Caco-2 (cell line): ENCODE results near the gene CCDC136. TPM values are rescaled to one million over a fixed set of nuclear protein-coding genes. Genes with fewer than 3 reads are reported as not detected.
A peak's percentile ranks its signal among the peaks of the same experiment; 100 is the strongest.

Experiments used
- Bru-seq: library from RNA; stranded (reverse); fragments of 400-500 nt; gene quantifications from one replicate; lab custom pipeline; 2021; lab: Mats Ljungman, UMichigan
- BruChase-seq, 2 experiments: library from RNA; stranded (reverse); fragments of 400-500 nt; gene quantifications; one replicate each; lab custom pipeline; 2021; lab: Mats Ljungman, UMichigan
- BruUV-seq: library from RNA; stranded (reverse); fragments of 400-500 nt; replicated peaks from 2 replicates; lab custom pipeline; 2021; lab: Mats Ljungman, UMichigan
- CTCF ChIA-PET: fragments of 300-600 bp; sonication (Branson Sonifier 250); formaldehyde crosslinking; loops from one replicate; lab custom pipeline; 2022; ENCODE audit warnings: antibody characterized with exemption; lab: Charles Lee
- POLR2A ChIA-PET: fragments of 300-600 bp; sonication (Branson Sonifier 250); formaldehyde crosslinking; loops from one replicate; lab custom pipeline; 2022; ENCODE audit warnings: antibody characterized with exemption; lab: Charles Lee
- DNase-seq, 2 experiments: peaks; one replicate each; pipeline versions ENCODE4 v3.0.0 to v3.0.0-alpha.2; 2020 to 2022
- H3K27me3 ChIP-seq: replicated peaks from 2 replicates; pipeline ENCODE4 v1.6.0; 2011; ENCODE audit warnings: low read length; ENCODE audit not compliant: control insufficient read depth, insufficient read depth
- H3K36me3 ChIP-seq: 2 replicates; pipeline ENCODE4 v1.5.1; 2011; ENCODE audit warnings: low read length; ENCODE audit not compliant: control insufficient read depth, insufficient read depth
- H3K4me1 ChIP-seq: fragments of 250-450 bp; sonication (Bioruptor Pico); 2 replicates; pipeline ENCODE4 v1.5.1; 2020; ENCODE audit warnings: mild to moderate bottlenecking
- H3K4me3 ChIP-seq: 2 replicates; pipeline ENCODE4 v1.5.1; 2011; ENCODE audit warnings: low read depth, mild to moderate bottlenecking, control low read depth, low read length
- H3K9me3 ChIP-seq: fragments of 250-450 bp; sonication (Bioruptor Pico); 2 replicates; pipeline ENCODE4 v1.5.1; 2020; ENCODE audit warnings: mild to moderate bottlenecking, moderate library complexity
- H3K27ac Mint-ChIP-seq: one replicate; pipeline ENCODE4 v1.8.0; 2022; ENCODE audit warnings: mixed read lengths; ENCODE audit not compliant: unreplicated experiment
- H3K27me3 Mint-ChIP-seq: one replicate; pipeline ENCODE4 v1.8.0; 2022; ENCODE audit warnings: mixed read lengths; ENCODE audit not compliant: insufficient read depth, unreplicated experiment
- H3K36me3 Mint-ChIP-seq: one replicate; pipeline ENCODE4 v1.8.0; 2022; ENCODE audit warnings: mild to moderate bottlenecking, mixed read lengths; ENCODE audit not compliant: insufficient read depth, unreplicated experiment
- H3K4me1 Mint-ChIP-seq: one replicate; pipeline ENCODE4 v1.8.0; 2022; ENCODE audit warnings: low read depth, mixed read lengths; ENCODE audit not compliant: unreplicated experiment
- H3K4me3 Mint-ChIP-seq: one replicate; pipeline ENCODE4 v1.8.0; 2022; ENCODE audit warnings: mild to moderate bottlenecking, moderate library complexity, mixed read lengths; ENCODE audit not compliant: unreplicated experiment
- H3K9me3 Mint-ChIP-seq: one replicate; pipeline ENCODE4 v1.8.0; 2022; ENCODE audit warnings: mixed read lengths; ENCODE audit not compliant: unreplicated experiment
- CTCF ChIP-seq, 2 experiments: fragments of 200-600 bp in 1 of 2; IDR thresholded peaks; 1 replicate in 1 of 2; 2 replicates in 1 of 2; pipeline versions ENCODE4 v1.5.1 to v1.8.0; 2011 to 2022; ENCODE audit warnings: antibody characterized with exemption in 1 of 2, control low read depth in 1 of 2, inconsistent platforms in 1 of 2, low read depth in 1 of 2, low read length in 1 of 2, mild to moderate bottlenecking in 1 of 2, moderate library complexity in 1 of 2; ENCODE audit not compliant: insufficient read depth in 1 of 2, severe bottlenecking in 1 of 2, unreplicated experiment in 1 of 2
- intact Hi-C: fragments of 100-400 bp; cut with micrococcal nuclease; formaldehyde crosslinking; loops from one replicate; pipeline ENCODE4 v1.10.0; 2022; ENCODE audit not compliant: unreplicated experiment
- long read RNA-seq: library from polyadenylated mRNA; stranded (forward); transcript quantifications from one replicate; pipeline ENCODE4 v2.0.0, GENCODE V29; 2022
- total RNA-seq: library from RNA; stranded (reverse); gene quantifications from 2 replicates; pipeline ENCODE4 v1.2.3, GENCODE V29; 2022

Gene CCDC136
- 7.3 and 10.2 TPM in 2 replicates for total RNA-seq
- Bru-seq, nascent RNA, result percentile 48 among the genes with signal in this experiment
- BruChase-seq, experiment 1, labeled RNA remaining after a 2-hour chase, result percentile 52 among the genes with signal in this experiment
- percentile 54 among the genes with signal in this experiment for BruChase-seq, experiment 2, labeled RNA remaining after a 6-hour chase
- long read RNA-seq, partial matches to known transcripts, result 0 of 4 reads
- long read RNA-seq, other reads (novel, unspliced or antisense), result 4 of 4 reads

- Histone ChIP-seq H3K36me3 (no peaks in the 10 kb centered on the region), H3K27me3 (peaks cover 1% of the 10 kb centered on the region), H3K4me3 (peak within 1 kb of the TSS; percentile 82), H3K4me1 (no peaks in the 10 kb centered on the region), H3K9me3 (no peaks in the 10 kb centered on the region)
- Mint-ChIP-seq H3K27ac (no peak within 1 kb of the TSS), H3K9me3 (no peaks in the 10 kb centered on the region), H3K4me3 (peak within 1 kb of the TSS; percentile 85), H3K36me3 (no peaks in the 10 kb centered on the region), H3K27me3 (peaks cover 7% of the 10 kb centered on the region), H3K4me1 (no peaks in the 10 kb centered on the region)
- intact Hi-C loops, result loop anchor here (5.0 kb wide), 2 partner anchors 41 to 91 kb away; partner anchors contain the start of gene FLNC
- no TSS peak for BruUV-seq
- POLR2A ChIA-PET, result interaction anchor here (0.9 kb wide), 1 partner anchor 36 kb away, joined by 5 read pairs; no protein-coding TSS in a partner anchor
- peak; percentile 75 to 78 for DNase-seq
- CTCF ChIA-PET, result no interaction called here
- TF ChIP-seq CTCF (IDR thresholded peaks at IDR 0.05; ENCODE audit: insufficient read depth in 1 of 2, low read depth in 1 of 2, low read length in 1 of 2, severe bottlenecking in 1 of 2, unreplicated experiment in 1 of 2), result no peak
These were observed at the start of gene CCDC136 for GRCh38 chr7:128791121-128791971. CCDC136 (plus strand) TSS chr7:128791968; CDS start chr7:128792412, 444 bp downstream.

- Mint-ChIP-seq H3K9me3 (no peaks in the 10 kb centered on the region), H3K27me3 (no peaks in the 10 kb centered on the region), H3K4me3 (peak overlapping the region; percentile 32), H3K36me3 (peaks cover 58% of the 10 kb centered on the region), H3K4me1 (peaks cover 34% of the 10 kb centered on the region), H3K27ac (peak overlapping the region; percentile 20)
- Histone ChIP-seq H3K36me3 (no peaks in the 10 kb centered on the region), H3K27me3 (no peaks in the 10 kb centered on the region), H3K4me3 (no peak overlapping the region), H3K9me3 (no peaks in the 10 kb centered on the region), H3K4me1 (peaks cover 44% of the 10 kb centered on the region)
- CTCF ChIA-PET, result no interaction called here
- POLR2A ChIA-PET, result no interaction called here
- BruUV-seq, result no TSS peak
- intact Hi-C loops, result no loop called here
- TF ChIP-seq CTCF (IDR thresholded peaks at IDR 0.05; ENCODE audit: insufficient read depth in 1 of 2, low read depth in 1 of 2, low read length in 1 of 2, severe bottlenecking in 1 of 2, unreplicated experiment in 1 of 2), result no peak
- no peak for DNase-seq
These were observed 49.6 kb upstream of the CCDC136 start for GRCh38 chr7:128742206-128742605.

GRCh38 chr7:128743112-128743772 is 48.5 kb upstream of the CCDC136 start:
- no peak for TF ChIP-seq CTCF (IDR thresholded peaks at IDR 0.05; ENCODE audit: insufficient read depth in 1 of 2, low read depth in 1 of 2, low read length in 1 of 2, severe bottlenecking in 1 of 2, unreplicated experiment in 1 of 2)
- intact Hi-C loops, result no loop called here
- ChIA-PET CTCF (interaction anchor here (0.6 kb wide), 1 partner anchor 21 kb away, joined by 3 read pairs; no protein-coding TSS in a partner anchor), POLR2A (interaction anchor here (0.6 kb wide), 1 partner anchor 754 kb away, joined by 3 read pairs; no protein-coding TSS in a partner anchor)
- H3K4me1 Mint-ChIP-seq, result peaks cover 33% of the 10 kb centered on the region
- Histone ChIP-seq H3K4me3 (no peak overlapping the region), H3K27me3 (no peaks in the 10 kb centered on the region), H3K36me3 (no peaks in the 10 kb centered on the region), H3K9me3 (no peaks in the 10 kb centered on the region), H3K4me1 (peaks cover 45% of the 10 kb centered on the region)
- peaks cover 68% of the 10 kb centered on the region for H3K36me3 Mint-ChIP-seq
- H3K9me3 Mint-ChIP-seq, result no peaks in the 10 kb centered on the region
- BruUV-seq, result no TSS peak
- H3K27me3 Mint-ChIP-seq, result no peaks in the 10 kb centered on the region
- DNase-seq, result no peak
- H3K4me3 Mint-ChIP-seq, result no peak overlapping the region
- H3K27ac Mint-ChIP-seq, result no peak overlapping the region
